Measurements from ENCODE around the gene TMEM101.

The TMEM101 gene

DNA sequence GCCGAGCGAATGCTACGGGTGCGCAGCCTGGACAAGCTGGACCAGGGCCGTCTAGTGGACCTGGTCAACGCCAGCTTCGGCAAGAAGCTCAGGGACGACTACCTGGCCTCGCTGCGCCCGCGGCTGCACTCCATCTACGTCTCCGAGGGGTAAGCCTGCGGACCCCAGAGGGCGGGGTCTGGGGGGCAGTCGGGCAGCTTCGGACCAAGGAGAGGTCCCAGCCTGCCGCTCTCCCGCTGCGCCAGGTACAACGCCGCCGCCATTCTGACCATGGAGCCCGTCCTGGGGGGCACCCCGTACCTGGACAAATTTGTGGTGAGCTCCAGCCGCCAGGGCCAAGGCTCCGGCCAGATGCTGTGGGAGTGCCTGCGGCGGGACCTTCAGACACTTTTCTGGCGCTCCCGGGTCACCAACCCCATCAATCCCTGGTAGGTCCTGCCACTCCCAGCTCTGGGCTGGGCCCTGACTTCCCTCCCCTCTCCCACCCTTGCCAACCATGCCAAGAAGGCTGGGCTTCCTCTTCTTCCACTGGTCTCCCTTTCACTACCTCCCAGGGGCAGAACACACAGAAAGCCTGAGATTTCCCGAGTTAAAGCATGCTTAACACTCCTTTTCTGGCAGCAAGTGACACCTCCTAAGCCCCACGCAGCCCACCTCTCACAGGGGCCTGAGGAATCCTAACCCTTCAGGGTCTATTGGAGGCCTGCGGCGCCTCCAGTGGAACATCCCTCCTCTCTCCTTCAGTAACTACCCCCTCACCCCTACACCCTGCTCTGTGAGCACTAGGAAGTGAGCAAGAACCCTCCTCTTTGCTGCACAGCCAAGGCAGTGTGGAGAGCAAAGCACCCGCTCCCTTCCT, 7.2 kb downstream of the TMEM101 start:
- peaks cover 5% of the 10 kb centered on the region; the same call in 1 of the 2 replicates for H3K27me3 ChIP-seq (ENCODE audit: control insufficient read depth, insufficient read depth, low read length)
- no peaks in the 10 kb centered on the region for H3K9me3 ChIP-seq (ENCODE audit: control insufficient read depth, insufficient read depth, low read length)
- whole genome bisulfite sequencing (ENCODE audit: insufficient coverage, insufficient read length), result no CpG with 5 or more reads among the region's 37 CpGs
- peak overlapping the region; percentile 88 for H3K4me3 ChIP-seq (ENCODE audit: low read length)
- peaks cover 5% of the 10 kb centered on the region for H3K4me1 ChIP-seq (ENCODE audit: control insufficient read depth, insufficient read depth, low read length)
- peaks cover 4% of the 10 kb centered on the region; the same call in 1 of the 2 replicates for H3K36me3 ChIP-seq (ENCODE audit: control insufficient read depth, insufficient read depth, low read length)
- no peak for DNase-seq (ENCODE audit: low read depth, low spot score)
- no peak overlapping the region for H3K27ac ChIP-seq (ENCODE audit: low read length)

DNA sequence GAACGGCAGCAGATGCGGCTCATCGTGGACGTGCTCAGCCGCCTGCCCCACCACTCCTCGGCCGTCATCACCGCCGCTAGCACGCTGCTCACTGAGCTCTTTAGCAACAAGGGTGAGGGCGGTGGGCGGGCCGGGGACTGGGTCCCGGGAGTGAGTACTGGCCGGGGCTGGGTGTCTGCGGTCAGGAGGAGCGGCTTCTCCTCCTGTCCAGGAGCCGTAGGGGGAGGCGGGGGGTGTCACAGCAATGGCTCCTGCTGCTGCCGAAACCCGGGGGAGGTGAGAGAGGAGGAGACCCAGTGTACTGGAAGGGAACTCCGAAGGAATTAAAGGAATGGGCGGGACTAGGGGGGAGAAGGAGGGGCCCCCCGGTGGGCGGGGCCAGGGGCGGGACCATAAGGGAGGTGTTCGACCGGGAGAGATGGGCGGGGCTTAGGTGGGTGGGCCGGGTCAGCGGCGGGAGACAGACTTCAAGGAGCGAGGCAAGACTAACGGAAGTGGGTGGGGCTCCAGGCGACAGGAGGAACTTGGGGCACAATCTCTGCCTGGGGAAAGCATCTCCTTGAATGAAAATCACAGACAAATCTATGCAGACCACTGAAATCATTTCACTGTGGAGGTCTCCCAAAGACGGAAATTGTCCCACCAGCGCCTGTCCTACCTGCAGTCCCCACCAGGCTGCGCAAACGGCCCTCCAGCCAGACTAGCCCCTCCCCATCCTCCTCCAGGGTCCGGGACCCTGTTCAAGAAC, 8.0 kb downstream of the TMEM101 start:
- peaks cover 5% of the 10 kb centered on the region for H3K4me1 ChIP-seq (ENCODE audit: control insufficient read depth, insufficient read depth, low read length)
- no peaks in the 10 kb centered on the region for H3K9me3 ChIP-seq (ENCODE audit: control insufficient read depth, insufficient read depth, low read length)
- DNase-seq (ENCODE audit: low read depth, low spot score), result peak; percentile 85
- peak overlapping the region; percentile 88; the same call in 1 of the 2 replicates for H3K4me3 ChIP-seq (ENCODE audit: low read length)
- H3K27ac ChIP-seq (ENCODE audit: low read length), result no peak overlapping the region
- H3K27me3 ChIP-seq (ENCODE audit: control insufficient read depth, insufficient read depth, low read length), result peaks cover 5% of the 10 kb centered on the region; the same call in 1 of the 2 replicates
- peaks cover under 1% of the 10 kb centered on the region; the same call in 1 of the 2 replicates for H3K36me3 ChIP-seq (ENCODE audit: control insufficient read depth, insufficient read depth, low read length)
- WGBS (ENCODE audit: insufficient coverage, insufficient read length), result no CpG with 5 or more reads among the region's 40 CpGs

DNA sequence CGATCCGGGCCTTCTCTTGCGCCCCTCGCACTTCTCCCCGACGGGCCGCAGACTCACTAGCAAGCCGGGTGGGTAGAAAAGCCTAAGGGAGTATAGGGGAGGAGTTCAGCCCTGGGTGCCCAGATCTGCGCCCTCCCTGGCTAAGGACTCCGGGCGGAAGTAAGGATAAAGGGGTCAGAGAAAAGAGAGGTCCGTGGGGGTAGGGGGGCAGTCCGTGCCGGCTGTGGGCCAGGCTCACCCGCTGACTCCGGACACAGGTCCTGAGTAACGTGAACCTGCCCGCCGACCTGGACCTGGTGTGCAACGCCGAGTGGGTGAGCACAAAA, 8.5 kb downstream of the TMEM101 start:
- DNase-seq (ENCODE audit: low read depth, low spot score), result no peak
- H3K36me3 ChIP-seq (ENCODE audit: control insufficient read depth, insufficient read depth, low read length), result no peaks in the 10 kb centered on the region; the same call in 1 of the 2 replicates
- H3K27ac ChIP-seq (ENCODE audit: low read length), result no peak overlapping the region
- no peaks in the 10 kb centered on the region for H3K9me3 ChIP-seq (ENCODE audit: control insufficient read depth, insufficient read depth, low read length)
- peaks cover 5% of the 10 kb centered on the region for H3K4me1 ChIP-seq (ENCODE audit: control insufficient read depth, insufficient read depth, low read length)
- WGBS (ENCODE audit: insufficient coverage, insufficient read length), result no CpG with 5 or more reads among the region's 21 CpGs
- H3K27me3 ChIP-seq (ENCODE audit: control insufficient read depth, insufficient read depth, low read length), result peaks cover 5% of the 10 kb centered on the region; the same call in 1 of the 2 replicates
- H3K4me3 ChIP-seq (ENCODE audit: low read length), result peak overlapping the region; percentile 55; the same call in 1 of the 2 replicates

DNA sequence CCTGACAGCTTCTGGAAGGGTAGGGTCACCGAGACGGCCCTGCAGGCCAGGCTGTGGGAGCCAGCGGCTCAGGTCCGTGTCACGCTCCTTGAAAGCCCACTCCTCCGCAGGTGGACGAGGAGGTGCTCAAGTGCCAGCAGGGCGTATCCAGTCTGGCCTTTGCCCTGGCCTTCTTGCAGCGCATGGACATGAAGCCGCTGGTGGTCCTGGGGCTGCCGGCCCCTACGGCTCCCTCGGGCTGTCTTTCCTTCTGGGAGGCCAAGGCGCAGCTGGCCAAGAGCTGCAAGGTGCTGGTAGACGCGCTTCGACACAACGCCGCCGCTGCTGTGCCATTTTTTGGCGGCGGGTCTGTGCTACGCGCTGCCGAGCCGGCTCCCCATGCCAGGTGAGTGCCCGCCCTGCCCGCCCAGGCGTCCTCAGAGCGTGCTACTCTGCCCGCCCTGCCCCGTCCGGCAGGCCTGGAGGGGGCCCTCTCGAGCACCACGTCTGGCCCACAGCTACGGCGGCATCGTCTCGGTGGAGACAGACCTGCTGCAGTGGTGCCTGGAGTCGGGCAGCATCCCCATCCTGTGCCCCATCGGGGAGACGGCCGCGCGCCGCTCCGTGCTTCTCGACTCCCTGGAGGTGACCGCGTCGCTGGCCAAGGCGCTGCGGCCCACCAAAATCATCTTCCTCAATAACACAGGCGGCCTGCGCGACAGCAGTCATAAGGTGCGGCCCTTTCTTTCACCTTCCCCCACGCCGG, 9.1 kb downstream of the TMEM101 start:
- Histone ChIP-seq H3K4me1 (ENCODE audit: control insufficient read depth, insufficient read depth, low read length) (peaks cover 5% of the 10 kb centered on the region), H3K4me3 (ENCODE audit: low read length) (peak overlapping the region; percentile 55; the same call in 1 of the 2 replicates)

DNA sequence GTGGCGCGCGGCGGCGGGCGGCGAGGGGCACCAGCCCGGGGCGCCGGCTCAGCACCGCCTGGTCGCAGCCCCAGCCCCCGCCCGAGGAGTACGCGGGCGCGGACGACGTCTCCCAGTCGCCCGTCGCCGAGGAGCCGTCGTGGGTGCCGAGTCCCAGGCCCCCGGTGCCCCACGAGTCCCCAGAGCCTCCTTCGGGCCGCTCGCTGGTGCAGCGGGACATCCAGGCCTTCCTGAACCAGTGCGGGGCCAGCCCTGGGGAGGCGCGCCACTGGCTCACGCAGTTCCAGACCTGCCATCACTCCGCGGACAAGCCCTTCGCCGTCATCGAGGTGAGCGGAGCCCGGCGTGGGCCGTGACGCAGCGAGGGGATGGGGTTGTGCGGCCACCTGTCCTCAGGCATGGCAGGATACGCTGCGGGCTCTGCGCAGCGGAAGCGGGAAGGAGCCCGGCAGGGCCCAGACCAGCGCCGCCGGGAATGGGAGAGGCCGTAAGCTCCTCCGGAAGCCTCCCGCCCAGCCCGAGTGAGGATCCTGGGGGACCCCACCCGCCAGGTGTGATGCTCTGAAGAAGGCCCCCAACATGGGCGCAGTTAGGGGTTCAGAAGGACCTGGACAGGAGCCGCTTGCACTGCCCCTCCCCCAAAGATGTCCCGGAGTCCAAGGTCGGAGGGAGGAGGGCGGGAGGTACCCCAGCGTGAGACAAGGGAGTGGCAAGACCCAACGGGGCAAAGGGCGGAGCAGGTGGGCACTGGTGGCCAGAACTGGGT, 9.8 kb downstream of the TMEM101 start:
- no peak for DNase-seq (ENCODE audit: low read depth, low spot score)
- H3K36me3 ChIP-seq (ENCODE audit: control insufficient read depth, insufficient read depth, low read length), result no peaks in the 10 kb centered on the region
- no peak overlapping the region for H3K27ac ChIP-seq (ENCODE audit: low read length)
- H3K4me1 ChIP-seq (ENCODE audit: control insufficient read depth, insufficient read depth, low read length), result peaks cover 5% of the 10 kb centered on the region
- H3K27me3 ChIP-seq (ENCODE audit: control insufficient read depth, insufficient read depth, low read length), result peaks cover 5% of the 10 kb centered on the region; the same call in 1 of the 2 replicates
- WGBS (ENCODE audit: insufficient coverage, insufficient read length), result no CpG with 5 or more reads among the region's 71 CpGs
- H3K9me3 ChIP-seq (ENCODE audit: control insufficient read depth, insufficient read depth, low read length), result no peaks in the 10 kb centered on the region
- peak overlapping the region; percentile 55 for H3K4me3 ChIP-seq (ENCODE audit: low read length)

More for the DNA sequence above, 9.1 kb downstream of the TMEM101 start:
- no peaks in the 10 kb centered on the region for H3K36me3 ChIP-seq (ENCODE audit: control insufficient read depth, insufficient read depth, low read length)
- no CpG with 5 or more reads among the region's 59 CpGs for WGBS (ENCODE audit: insufficient coverage, insufficient read length)
- DNase-seq (ENCODE audit: low read depth, low spot score), result no peak
- peaks cover 5% of the 10 kb centered on the region; the same call in 1 of the 2 replicates for H3K27me3 ChIP-seq (ENCODE audit: control insufficient read depth, insufficient read depth, low read length)
- H3K9me3 ChIP-seq (ENCODE audit: control insufficient read depth, insufficient read depth, low read length), result no peaks in the 10 kb centered on the region
- H3K27ac ChIP-seq (ENCODE audit: low read length), result no peak overlapping the region

DNA sequence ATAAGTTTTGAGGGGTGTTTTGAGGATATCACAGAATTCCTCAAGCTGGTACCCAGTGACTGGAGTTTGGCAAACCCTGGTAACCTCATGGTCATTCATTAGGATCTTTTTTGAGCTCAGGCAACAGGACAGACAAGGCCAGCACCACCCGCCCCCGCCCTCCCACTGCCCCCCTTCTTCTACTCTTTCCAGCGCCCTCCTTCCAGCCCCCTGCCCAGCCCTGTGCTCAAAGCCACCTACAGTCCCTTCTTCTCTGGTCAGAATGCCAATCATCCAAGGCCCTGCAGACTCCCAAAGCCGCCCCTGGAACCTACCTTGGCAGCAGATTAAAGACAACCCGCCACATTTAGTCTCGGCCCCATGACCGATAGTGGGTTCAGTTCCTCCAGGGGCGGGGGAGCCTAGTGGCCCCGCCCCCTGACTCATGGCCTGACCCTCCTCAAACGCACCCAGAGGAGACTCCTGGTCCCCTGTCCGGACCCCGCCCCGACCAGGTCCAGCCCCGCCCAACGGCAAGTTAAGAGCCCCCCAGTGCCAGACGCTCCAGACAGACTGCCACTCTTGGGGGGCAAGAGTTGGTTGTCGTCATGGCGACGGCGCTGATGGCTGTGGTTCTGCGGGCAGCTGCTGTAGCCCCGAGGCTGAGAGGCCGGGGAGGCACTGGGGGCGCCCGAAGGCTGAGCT, 10.5 kb downstream of the TMEM101 start, which contains the start of gene NAGS:
Gene NAGS, plus strand, starts transcription at position 546 of the 684 bp plus-strand sequence. Its CDS starts 42 bp downstream, at position 588.
- Histone ChIP-seq H3K27me3 (ENCODE audit: control insufficient read depth, insufficient read depth, low read length) (peaks cover 5% of the 10 kb centered on the region; the same call in 1 of the 2 replicates), H3K9me3 (ENCODE audit: control insufficient read depth, insufficient read depth, low read length) (no peaks in the 10 kb centered on the region), H3K27ac (ENCODE audit: low read length) (no peak within 1 kb of the TSS), H3K36me3 (ENCODE audit: control insufficient read depth, insufficient read depth, low read length) (no peaks in the 10 kb centered on the region), H3K4me1 (ENCODE audit: control insufficient read depth, insufficient read depth, low read length) (peaks cover 5% of the 10 kb centered on the region), H3K4me3 (ENCODE audit: low read length) (peak within 1 kb of the TSS; percentile 55)
- no peak for DNase-seq (ENCODE audit: low read depth, low spot score)
- no CpG with 5 or more reads among the region's 25 CpGs for WGBS (ENCODE audit: insufficient coverage, insufficient read length)

DNA sequence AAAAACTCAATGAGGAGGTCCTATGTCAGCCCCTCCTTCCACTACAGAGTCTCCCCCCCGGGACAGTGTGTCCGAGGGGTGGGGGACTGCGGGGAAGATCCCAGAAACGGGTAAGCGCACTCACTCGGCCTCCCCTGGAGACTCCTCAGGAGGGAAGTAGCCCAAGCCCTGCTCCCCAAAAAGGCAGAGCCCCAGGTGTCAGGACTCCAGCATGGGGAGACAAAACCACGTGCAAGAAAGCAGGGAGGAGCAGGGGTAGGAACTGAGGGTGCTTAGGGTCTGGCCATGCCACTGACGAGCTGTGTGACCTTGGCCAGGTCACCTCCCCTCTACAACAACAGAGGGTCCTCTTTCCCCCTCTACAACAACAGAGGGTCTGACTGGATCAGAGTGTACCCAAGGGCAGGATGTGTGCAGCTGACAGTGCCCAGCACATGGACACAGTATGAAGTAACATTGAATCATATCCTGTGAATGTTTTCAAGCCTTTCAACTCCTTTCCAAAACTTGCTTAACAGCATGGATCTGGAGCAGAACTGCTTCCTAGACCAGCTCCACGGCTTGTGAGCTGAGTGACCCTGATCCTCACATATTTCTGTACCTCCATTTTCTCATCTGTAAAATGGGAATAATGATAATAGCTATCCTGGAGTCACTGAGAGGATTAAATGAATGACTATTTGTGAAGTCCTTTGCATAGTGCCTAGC, 12.5 kb downstream of the TMEM101 start:
- WGBS (ENCODE audit: insufficient coverage, insufficient read length), result no CpG with 5 or more reads among the region's 9 CpGs
- no peaks in the 10 kb centered on the region for H3K9me3 ChIP-seq (ENCODE audit: control insufficient read depth, insufficient read depth, low read length)
- no peak for DNase-seq (ENCODE audit: low read depth, low spot score)
- peaks cover 5% of the 10 kb centered on the region for H3K4me1 ChIP-seq (ENCODE audit: control insufficient read depth, insufficient read depth, low read length)
- no peak overlapping the region for H3K27ac ChIP-seq (ENCODE audit: low read length)
- no peak overlapping the region for H3K4me3 ChIP-seq (ENCODE audit: low read length)
- peaks cover 5% of the 10 kb centered on the region; the same call in 1 of the 2 replicates for H3K27me3 ChIP-seq (ENCODE audit: control insufficient read depth, insufficient read depth, low read length)
- no peaks in the 10 kb centered on the region for H3K36me3 ChIP-seq (ENCODE audit: control insufficient read depth, insufficient read depth, low read length)

DNA sequence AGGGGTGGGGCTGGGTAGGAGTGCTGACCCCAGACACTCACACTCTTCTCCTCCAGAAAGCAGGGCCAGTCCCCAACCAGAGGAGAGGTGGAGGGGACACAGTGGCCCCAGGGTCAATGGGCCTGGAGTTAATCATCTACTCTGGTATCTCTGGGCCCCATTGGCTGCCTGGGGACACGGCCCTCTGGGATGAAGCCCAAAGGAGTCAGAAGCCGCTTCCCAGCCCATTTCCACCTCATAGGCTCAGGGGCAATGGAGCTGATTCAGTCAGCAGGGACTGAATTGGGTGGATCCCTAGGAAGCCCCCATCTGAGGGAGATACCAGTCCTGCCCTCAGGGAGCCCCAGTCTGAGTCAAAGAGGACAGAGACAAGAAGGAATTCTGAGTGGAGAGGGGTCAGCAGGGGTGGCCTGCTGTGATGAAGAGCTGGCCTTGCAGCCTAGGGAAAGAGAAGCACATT, 13.3 kb downstream of the TMEM101 start:
- H3K4me1 ChIP-seq (ENCODE audit: control insufficient read depth, insufficient read depth, low read length), result peaks cover 5% of the 10 kb centered on the region
- no CpG with 5 or more reads among the region's 2 CpGs for WGBS (ENCODE audit: insufficient coverage, insufficient read length)
- H3K9me3 ChIP-seq (ENCODE audit: control insufficient read depth, insufficient read depth, low read length), result no peaks in the 10 kb centered on the region
- H3K27me3 ChIP-seq (ENCODE audit: control insufficient read depth, insufficient read depth, low read length), result peaks cover 5% of the 10 kb centered on the region; the same call in 1 of the 2 replicates
- no peaks in the 10 kb centered on the region for H3K36me3 ChIP-seq (ENCODE audit: control insufficient read depth, insufficient read depth, low read length)
- no peak overlapping the region for H3K27ac ChIP-seq (ENCODE audit: low read length)
- no peak overlapping the region for H3K4me3 ChIP-seq (ENCODE audit: low read length)
- DNase-seq (ENCODE audit: low read depth, low spot score), result no peak
